ENCODE measurements around the gene MYO3B.
"Not testable (repeated sequence)": the region's sequence is repeated elsewhere in the genome, so short reads cannot be mapped to it uniquely, and the experiment has no call there.

The MYO3B gene

GRCh38 chr2:170207901-170208300 is 30.0 kb downstream of the MYO3B start:
- Histone ChIP-seq H3K27ac (no peak overlapping the region), H3K4me3 (no peak overlapping the region)
- no peak for DNase-seq (ENCODE audit: low spot score)
- TF ChIP-seq CTCF (IDR thresholded peaks at IDR 0.05), result no peak

GRCh38 chr2:170208967-170209366 is 31.0 kb downstream of the MYO3B start:
- H3K27ac ChIP-seq, result no peak overlapping the region
- no peak for DNase-seq (ENCODE audit: low spot score)
- TF ChIP-seq CTCF (IDR thresholded peaks at IDR 0.05), result no peak
- H3K4me3 ChIP-seq, result no peak overlapping the region

- no peak for TF ChIP-seq CTCF (IDR thresholded peaks at IDR 0.05)
- Histone ChIP-seq H3K4me3 (peak overlapping the region; percentile 31), H3K27ac (no peak overlapping the region)
- no peak for DNase-seq (ENCODE audit: low spot score)
Observed at GRCh38 chr2:170212625-170213280, 34.8 kb downstream of the MYO3B start.

- H3K4me3 ChIP-seq, result peak overlapping the region; percentile 31
- not testable (repeated sequence) for H3K27ac ChIP-seq
Observed at GRCh38 chr2:170213281-170213625, 35.3 kb downstream of the MYO3B start.

GRCh38 chr2:170213651-170214050 is 35.7 kb downstream of the MYO3B start:
- DNase-seq (ENCODE audit: low spot score), result no peak
- Histone ChIP-seq H3K27ac (no peak overlapping the region), H3K4me3 (no peak overlapping the region)
- no peak for TF ChIP-seq CTCF (IDR thresholded peaks at IDR 0.05)

More at GRCh38 chr2:170213281-170213625, 35.3 kb downstream of the MYO3B start:
- not testable (repeated sequence) for DNase-seq (ENCODE audit: low spot score)

GRCh38 chr2:170214309-170214948 is 36.5 kb downstream of the MYO3B start:
- no peak overlapping the region for H3K4me3 ChIP-seq
- DNase-seq (ENCODE audit: low spot score), result no peak
- TF ChIP-seq CTCF (IDR thresholded peaks at IDR 0.05), result no peak
- no peak overlapping the region for H3K27ac ChIP-seq

GRCh38 chr2:170215021-170215420 is 37.1 kb downstream of the MYO3B start:
- no peak overlapping the region for H3K27ac ChIP-seq
- TF ChIP-seq CTCF (IDR thresholded peaks at IDR 0.05), result no peak
- DNase-seq (ENCODE audit: low spot score), result no peak
- no peak overlapping the region for H3K4me3 ChIP-seq

Measured in coronary artery (tissue), 2 donors.